ENCODE data around the gene EGFL7. TPM values are rescaled to one million over a fixed set of nuclear protein-coding genes. Genes with fewer than 3 reads are reported as not detected.

The EGFL7 gene
- total and polyA plus RNA-seq, 4 donors = 32.1 to 39.7 (median 36.5) TPM

DNA sequence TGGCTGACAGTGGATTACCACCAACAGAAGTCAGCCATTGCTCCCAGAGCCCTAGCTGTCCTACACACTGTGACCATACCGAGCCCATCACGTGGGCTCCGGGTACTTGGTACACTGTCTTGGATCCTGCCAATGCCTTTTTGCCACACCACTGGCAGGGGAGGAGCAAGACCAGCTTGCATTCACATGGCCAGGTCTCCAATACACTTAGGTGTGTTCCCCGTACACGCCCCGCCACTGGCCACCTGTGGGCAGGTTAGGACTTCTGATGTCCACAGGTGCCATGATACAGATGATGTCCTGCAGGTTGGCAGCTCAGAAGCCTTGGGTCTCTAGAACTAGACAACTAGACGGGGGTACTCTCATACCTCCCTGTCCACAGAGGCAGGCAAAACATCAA, 44.3 kb downstream of the EGFL7 start:
- Histone ChIP-seq H3K4me1 (ENCODE audit: control insufficient read depth in 4 of 4, insufficient read depth in 4 of 4, low read length in 3 of 4) (peaks cover 0 to 8% (median 4%) of the 10 kb centered on the region in 4 donors), H3K36me3 (ENCODE audit: control insufficient read depth in 4 of 4, insufficient read depth in 3 of 4, low read depth in 1 of 4, low read length in 3 of 4) (no peaks in the 10 kb centered on the region), H3K27ac (ENCODE audit: low read depth in 1 of 2, low read length in 2 of 2) (no peak overlapping the region), H3K9me3 (ENCODE audit: control insufficient read depth in 4 of 4, low read length in 3 of 4) (no peaks in the 10 kb centered on the region), H3K4me3 (ENCODE audit: low read depth in 1 of 3, low read length in 3 of 3) (no peak overlapping the region), H3K9ac (ENCODE audit: low read depth in 1 of 2, low read length in 2 of 2) (no peak overlapping the region), H3K27me3 (ENCODE audit: control insufficient read depth in 4 of 4, insufficient read depth in 4 of 4, low read length in 3 of 4) (no peaks in the 10 kb centered on the region)
- TF ChIP-seq, protein P1, sequence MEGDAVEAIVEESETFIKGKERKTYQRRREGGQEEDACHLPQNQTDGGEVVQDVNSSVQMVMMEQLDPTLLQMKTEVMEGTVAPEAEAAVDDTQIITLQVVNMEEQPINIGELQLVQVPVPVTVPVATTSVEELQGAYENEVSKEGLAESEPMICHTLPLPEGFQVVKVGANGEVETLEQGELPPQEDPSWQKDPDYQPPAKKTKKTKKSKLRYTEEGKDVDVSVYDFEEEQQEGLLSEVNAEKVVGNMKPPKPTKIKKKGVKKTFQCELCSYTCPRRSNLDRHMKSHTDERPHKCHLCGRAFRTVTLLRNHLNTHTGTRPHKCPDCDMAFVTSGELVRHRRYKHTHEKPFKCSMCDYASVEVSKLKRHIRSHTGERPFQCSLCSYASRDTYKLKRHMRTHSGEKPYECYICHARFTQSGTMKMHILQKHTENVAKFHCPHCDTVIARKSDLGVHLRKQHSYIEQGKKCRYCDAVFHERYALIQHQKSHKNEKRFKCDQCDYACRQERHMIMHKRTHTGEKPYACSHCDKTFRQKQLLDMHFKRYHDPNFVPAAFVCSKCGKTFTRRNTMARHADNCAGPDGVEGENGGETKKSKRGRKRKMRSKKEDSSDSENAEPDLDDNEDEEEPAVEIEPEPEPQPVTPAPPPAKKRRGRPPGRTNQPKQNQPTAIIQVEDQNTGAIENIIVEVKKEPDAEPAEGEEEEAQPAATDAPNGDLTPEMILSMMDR (IDR thresholded peaks at IDR 0.05; ENCODE audit: low read depth, low read length, missing input control) = no peak
- no peak for DNase-seq (ENCODE audit: low spot score)
- WGBS = 97% methylated on average over 7 of the region's 7 CpGs

DNA sequence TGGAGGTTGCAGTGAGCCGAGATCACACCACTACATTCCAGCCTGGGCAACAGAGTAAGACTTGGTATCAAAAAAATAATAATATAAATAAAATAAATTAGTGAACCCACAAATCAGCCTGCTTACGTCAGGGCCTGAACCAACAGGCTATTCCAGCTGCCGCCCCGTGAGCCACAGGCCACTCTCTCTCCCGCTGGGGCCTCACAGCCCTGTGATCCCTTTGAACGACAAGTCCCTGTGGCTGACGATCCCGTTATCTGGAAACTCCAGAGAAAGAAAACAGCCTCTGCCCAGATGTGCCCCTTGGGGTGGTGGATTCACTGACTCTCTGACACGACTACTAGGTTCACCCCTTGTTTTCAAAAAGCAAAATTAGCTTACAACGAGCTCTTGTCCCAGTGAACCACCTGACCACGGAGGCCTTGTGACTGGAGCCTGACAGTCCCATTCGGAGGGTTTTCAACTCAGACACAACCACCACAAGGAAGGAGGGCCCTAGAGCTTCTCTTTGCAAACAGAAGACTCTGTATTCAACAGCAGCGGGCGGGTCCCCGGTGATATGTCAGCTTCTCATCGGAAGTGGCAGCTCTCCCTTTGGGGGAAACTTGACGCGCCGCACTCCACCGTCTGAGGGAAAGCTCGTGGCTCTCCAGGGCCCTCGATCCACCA, 45.3 kb downstream of the EGFL7 start:
- no peaks in the 10 kb centered on the region for H3K9me3 ChIP-seq (ENCODE audit: control insufficient read depth in 4 of 4, low read length in 3 of 4)
- no peak overlapping the region for H3K9ac ChIP-seq (ENCODE audit: low read depth in 1 of 2, low read length in 2 of 2)
- H3K4me3 ChIP-seq (ENCODE audit: low read depth in 1 of 3, low read length in 3 of 3) = no peak overlapping the region
- TF ChIP-seq SP1 (IDR thresholded peaks at IDR 0.05) (no peak), YY1 (IDR thresholded peaks at IDR 0.05) (no peak), FOXA1 (IDR thresholded peaks at IDR 0.05) (no peak), FOXA2 (IDR thresholded peaks at IDR 0.05) (no peak), NR2F2 (IDR thresholded peaks at IDR 0.05) (no peak), RAD21 (IDR thresholded peaks at IDR 0.05) (no peak), JUND (IDR thresholded peaks at IDR 0.05) (no peak), HNF4G (IDR thresholded peaks at IDR 0.05) (no peak), HNF4A (conservative IDR thresholded peaks at IDR 0.05) (no peak), TAF1 (conservative IDR thresholded peaks at IDR 0.05) (no peak), GABPA (IDR thresholded peaks at IDR 0.05 in 1 of 2, conservative IDR thresholded peaks at IDR 0.05 in 1 of 2) (no peak)
- TF ChIP-seq, protein P2, sequence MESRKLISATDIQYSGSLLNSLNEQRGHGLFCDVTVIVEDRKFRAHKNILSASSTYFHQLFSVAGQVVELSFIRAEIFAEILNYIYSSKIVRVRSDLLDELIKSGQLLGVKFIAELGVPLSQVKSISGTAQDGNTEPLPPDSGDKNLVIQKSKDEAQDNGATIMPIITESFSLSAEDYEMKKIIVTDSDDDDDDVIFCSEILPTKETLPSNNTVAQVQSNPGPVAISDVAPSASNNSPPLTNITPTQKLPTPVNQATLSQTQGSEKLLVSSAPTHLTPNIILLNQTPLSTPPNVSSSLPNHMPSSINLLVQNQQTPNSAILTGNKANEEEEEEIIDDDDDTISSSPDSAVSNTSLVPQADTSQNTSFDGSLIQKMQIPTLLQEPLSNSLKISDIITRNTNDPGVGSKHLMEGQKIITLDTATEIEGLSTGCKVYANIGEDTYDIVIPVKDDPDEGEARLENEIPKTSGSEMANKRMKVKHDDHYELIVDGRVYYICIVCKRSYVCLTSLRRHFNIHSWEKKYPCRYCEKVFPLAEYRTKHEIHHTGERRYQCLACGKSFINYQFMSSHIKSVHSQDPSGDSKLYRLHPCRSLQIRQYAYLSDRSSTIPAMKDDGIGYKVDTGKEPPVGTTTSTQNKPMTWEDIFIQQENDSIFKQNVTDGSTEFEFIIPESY (IDR thresholded peaks at IDR 0.05) = no peak
- TF ChIP-seq, protein P3, sequence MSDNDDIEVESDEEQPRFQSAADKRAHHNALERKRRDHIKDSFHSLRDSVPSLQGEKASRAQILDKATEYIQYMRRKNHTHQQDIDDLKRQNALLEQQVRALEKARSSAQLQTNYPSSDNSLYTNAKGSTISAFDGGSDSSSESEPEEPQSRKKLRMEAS (IDR thresholded peaks at IDR 0.05) = no peak
- TF ChIP-seq, protein P1 (IDR thresholded peaks at IDR 0.05; ENCODE audit: low read depth, low read length, missing input control) = no peak
- TF ChIP-seq, protein P4, sequence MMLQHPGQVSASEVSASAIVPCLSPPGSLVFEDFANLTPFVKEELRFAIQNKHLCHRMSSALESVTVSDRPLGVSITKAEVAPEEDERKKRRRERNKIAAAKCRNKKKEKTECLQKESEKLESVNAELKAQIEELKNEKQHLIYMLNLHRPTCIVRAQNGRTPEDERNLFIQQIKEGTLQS (IDR thresholded peaks at IDR 0.05) = no peak
- no peak for DNase-seq (ENCODE audit: low spot score)
- H3K27me3 ChIP-seq (ENCODE audit: control insufficient read depth in 4 of 4, insufficient read depth in 4 of 4, low read length in 3 of 4) = no peaks in the 10 kb centered on the region
- peaks cover 4 to 10% (median 6%) of the 10 kb centered on the region in 4 donors for H3K4me1 ChIP-seq (ENCODE audit: control insufficient read depth in 4 of 4, insufficient read depth in 4 of 4, low read length in 3 of 4)
- no peak overlapping the region for H3K27ac ChIP-seq (ENCODE audit: low read depth in 1 of 2, low read length in 2 of 2)
- WGBS = 95% methylated on average over 22 of the region's 22 CpGs
- no peaks in the 10 kb centered on the region for H3K36me3 ChIP-seq (ENCODE audit: control insufficient read depth in 4 of 4, insufficient read depth in 3 of 4, low read depth in 1 of 4, low read length in 3 of 4)
